HG03045 (cell line): ENCODE measurements around the gene IFT25.
"Not testable (repeated sequence)": the region's sequence is repeated elsewhere in the genome, so short reads cannot be mapped to it uniquely, and the experiment has no call there.

Experiments used
- ATAC-seq: cut with Tn5 transposase; IDR thresholded peaks from one replicate; pipeline ENCODE4 v1.9.1; 2021; ENCODE audit warnings: mild to moderate bottlenecking, moderate library complexity; ENCODE audit not compliant: unreplicated experiment

The IFT25 gene

DNA sequence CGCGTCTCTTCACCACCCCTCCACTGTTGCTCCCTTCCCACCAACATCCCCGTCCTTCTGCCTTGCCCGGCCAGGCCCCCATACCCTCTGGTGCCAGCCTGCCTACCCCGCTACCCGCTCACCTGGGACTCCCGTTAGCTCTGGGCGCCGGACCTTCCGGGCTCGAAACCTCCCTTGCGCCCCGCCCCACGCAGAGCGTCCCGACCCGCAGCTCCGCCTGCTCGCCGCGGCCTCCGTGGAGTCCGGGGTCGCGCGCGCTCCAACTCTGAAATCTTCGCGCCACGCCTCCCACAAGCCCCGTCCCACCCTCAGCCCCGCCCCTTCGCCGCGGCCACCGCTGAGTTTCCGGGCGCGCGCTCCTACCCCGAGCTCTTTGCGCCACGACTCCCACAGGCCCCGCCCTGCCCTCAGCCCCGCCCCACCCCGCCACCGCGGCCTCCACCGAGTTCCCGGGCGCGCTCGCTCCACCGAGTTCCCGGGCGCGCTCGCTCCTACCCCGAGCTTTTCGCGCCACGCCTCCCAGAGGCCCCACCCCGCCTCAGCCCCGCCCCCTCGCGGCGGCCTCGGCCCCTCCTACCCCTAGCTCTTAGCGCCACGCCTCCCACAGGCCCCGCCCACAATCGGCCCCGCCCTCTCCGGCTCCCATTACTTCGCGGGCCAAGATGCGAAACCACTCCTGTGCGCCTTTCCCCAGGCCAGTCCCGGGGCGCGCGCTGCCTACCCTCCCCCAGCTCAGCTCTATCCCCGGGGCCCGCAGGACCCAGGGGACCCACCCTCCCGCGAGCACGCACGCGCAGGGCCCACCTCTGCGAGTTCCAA, at the start of gene IFT25:
IFT25 (minus strand) TSS at position 267 of the 819 bp plus-strand sequence. CDS start 5,617 bp downstream, outside the sequence.
- ATAC-seq = peak; percentile 67

DNA sequence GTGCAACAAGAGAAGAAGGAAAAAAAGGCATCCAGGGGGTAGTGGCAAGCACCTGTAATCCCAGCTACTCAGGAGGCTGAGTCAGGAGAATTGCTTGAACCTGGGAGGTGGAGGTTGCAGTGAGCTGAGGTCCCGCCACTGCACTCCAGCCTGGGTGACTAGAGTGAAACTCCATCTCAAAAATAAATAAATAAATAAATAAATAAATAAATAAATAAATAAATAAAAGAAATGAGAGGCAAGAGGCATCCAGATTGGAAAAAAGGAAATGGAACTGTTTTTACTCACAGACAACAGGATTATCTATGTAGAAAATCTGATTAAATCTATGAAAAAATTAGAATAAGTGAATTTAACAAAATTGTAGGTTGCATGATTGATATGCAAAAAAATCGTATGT, 49.0 kb upstream of the IFT25 start:
- not testable (repeated sequence) for ATAC-seq

DNA sequence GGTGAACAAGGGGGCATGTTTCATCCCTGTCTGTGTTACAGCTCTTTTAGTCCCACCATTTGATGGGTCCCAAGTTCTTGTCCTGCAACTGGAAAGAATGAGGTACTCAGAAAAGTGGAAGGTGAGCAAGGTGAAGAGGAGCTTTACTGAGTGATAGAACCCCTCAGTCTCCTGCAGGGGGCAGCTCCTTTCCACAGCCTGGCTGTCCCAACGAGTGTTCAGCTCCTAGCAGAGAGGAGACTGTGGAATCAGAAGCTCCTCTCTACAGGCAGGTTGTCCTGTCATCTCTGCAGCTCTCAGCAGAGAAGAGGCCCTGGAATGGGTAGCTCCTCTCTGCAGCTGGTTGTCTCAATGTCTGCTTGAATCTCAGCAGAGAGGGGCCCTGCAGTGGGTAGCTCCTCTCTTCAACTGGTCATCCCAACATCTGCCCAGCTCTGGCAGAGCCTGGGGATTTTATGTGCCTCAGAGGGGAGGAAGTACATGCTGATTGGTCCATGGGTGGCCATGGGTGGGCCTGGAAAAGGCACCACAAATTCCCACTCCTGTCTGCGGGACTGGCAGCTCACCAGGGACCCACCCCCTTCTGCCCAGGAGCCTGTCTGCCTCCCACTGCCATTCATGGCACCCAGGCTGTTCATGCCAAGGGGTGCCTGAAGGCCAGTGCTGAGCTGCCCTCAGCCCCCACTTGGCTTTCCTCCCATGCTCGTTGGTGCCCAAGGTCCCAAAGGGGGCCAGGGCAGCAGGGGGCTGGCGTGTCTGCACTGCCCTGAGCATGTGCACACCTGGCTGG, 46.8 kb upstream of the IFT25 start:
- no peak for ATAC-seq

DNA sequence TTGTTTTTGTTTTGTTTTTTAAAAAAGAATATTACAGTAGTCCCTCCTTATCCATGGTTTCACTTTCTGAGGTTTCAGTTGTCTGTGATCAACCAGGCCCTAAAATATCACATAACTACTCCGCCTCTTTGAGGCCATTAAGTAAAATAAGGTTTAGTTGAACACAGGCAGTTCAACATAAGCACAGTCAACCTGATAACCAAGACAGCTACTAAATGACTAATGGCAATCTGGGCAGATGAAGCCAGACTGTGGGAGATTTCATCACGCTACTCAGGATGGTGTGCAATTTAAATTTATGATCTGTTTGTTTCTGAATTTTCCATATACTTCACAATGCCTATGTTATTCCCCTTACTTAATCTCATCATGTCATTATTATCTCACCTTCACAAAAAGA, 42.4 kb upstream of the IFT25 start:
- no peak for ATAC-seq

DNA sequence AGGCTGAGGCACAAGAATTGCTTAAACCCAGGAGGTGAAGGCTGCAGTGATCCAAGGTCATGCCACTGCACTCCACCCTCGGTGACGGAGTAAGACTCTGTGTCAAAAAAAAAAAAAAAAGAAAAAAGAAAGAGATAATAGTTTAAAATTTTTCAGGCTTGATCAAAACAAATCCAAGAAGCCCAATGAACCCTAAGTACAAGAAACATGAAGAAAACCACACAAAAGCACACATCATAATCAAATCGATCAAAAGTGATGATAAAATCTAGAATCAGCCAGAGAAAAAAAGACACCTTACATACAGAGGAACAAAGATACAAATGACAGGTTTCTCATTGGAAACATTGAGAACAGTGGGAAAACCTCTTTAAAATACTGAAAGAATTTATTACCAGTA, 41.0 kb upstream of the IFT25 start:
- ATAC-seq = no peak

DNA sequence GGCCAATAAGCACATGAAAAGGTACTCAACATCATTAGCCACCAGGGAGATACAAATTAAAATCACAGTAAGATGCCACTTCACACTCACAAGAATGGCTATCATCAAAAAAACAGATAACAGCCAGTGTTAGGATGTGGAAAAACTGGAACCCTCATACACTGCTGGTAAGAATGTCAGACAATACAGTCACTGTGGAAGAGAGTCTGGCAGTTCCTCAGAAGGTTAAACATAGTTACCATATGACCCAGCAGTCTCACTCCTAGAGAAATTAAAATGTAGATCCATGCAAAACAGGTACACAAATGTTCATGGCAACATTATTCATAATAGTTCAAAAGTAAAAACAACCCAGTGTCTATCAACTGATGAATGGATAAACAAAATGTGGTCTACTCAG, 39.2 kb upstream of the IFT25 start:
- no peak for ATAC-seq

DNA sequence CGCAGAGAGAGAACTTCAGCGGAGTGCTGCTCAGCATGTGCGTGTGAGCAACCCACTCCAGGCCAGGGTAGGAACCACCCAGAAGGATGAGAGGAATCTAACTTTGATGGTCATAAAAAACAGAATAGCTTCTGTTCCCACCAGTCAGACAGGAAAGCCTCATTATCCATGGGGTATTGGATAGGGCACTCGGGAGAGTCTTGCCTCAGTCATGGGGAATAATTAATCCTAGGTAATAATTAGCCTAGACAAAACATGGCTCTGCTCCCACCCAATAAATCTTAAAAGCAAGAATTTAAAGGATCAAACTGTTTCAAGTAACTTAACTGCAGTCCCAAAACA, 37.2 kb upstream of the IFT25 start:
- no peak for ATAC-seq

DNA sequence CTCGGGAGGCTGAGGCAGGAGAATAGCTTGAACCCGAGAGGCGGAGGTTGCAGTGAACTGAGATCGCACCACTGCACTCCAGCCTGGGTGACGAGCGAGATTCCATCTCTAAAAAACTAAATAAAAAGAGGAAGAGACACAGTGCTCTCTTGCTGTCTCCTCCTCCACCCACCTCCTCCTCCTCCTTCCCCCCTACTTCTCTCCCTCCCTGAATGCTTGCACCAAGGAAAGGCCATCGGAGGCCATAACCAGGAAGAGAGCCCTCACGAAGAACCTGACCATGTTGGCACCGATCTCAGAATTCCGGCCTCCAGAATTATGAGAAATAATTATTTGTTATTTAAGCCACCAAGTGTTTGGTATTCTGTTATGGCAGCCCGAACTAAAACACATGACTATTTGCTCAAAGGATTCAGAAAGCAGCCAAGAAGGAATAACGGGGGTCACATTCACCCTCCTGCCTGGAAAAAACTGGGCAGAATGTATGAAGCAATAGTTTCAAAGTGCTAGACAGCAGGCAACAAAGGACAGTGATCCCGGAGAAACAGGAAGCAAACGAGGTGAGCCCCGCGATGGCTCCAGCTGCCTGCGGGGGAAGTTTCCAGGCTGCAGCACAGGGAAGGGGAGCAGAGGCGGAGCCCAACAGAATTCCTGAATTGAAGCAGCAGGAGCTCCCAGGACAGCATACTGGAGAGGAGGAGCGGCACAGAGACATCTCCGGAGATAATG, 36.7 kb upstream of the IFT25 start:
- no peak for ATAC-seq

DNA sequence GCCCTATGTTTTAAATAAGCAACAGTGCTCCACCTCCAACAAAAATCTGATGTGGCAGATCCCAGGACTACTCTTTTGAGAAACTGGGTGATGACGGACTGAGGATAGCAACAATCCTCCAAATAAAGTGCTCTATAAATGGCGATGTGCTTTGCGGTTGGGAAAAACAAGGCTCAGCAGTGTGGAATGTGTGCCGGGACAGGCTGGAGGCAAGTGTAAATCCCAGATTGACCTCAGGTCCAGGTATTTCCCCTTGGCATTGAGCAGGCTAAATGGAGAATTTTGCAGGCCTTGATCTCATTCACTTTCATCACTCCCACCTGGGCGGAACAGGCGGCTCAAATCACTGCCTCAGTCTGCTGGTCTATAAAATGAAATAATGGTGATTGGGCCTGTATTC, 35.7 kb upstream of the IFT25 start:
- ATAC-seq = no peak

DNA sequence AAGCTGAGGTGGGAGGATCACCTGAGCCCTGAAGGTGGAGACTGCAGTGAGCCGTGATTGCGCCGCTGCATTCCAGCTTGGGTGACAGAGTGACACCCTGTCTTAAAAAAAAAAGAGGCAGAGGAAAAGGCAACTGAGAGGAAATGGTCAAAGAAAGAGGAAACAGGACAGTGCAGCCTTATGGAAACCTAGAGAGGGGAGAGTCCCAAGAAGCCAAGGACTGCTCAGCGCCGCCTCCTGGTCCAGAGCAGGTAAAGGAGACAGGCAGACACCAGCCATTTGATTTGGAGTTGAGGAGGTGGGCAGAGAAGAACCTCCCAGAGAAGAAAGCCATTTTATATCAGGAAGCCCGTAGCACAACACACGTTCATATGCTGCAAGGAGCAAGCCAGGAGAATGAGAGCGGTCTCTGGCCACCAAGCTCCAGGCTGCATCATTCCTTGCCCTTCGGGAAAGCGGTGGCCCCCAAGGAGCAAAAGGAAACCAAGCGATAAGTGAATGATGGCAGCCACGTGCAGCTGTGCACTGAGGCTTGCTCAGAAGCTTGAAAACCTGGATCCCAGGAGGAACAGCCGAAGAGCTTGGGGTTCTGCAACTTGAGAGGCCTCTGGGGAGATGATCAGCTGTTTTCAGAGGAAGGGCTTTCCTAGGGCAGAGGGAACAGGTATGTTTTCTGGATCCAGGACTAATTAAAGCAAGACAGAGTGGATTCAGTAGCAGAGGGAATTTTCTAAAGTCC, 34.4 kb upstream of the IFT25 start:
- no peak for ATAC-seq

DNA sequence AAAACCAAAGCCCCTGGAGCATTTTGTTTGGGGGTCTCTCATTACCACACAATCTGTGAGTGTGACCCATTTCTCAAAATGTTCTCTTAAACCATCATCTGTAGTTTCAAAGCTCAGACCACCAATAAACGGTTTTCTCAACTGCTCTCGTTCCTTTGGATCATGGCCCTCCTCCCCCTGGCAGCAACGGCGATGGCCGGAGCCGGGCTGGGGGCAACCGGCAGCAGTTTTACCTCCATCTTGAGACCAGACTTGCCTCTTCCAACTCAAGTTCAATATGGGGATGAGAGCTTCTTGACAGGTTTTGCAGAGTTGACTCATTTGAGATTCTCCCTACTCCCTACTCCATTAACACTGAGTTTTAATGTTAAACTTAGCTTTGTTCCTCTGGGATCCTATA, 30.4 kb upstream of the IFT25 start:
- ATAC-seq = no peak

DNA sequence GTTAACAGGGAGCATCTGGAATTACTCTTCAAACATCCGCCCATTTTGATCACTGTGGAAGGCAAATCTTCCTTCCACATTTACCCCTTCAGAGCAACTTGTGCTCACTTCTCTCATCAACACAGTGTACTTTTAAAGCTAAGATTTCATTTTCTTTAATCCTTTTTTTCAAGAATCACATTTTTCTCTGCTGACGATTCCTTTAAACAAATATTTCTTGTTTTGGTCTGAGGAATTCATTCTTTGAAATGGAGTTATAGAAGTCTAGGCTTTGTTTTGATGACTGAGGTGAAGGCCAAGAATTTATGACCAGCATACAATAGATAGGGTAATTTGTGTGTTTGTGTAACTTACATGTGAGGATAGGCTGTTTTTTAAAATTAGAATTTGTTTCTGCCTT, 26.2 kb upstream of the IFT25 start:
- no peak for ATAC-seq

DNA sequence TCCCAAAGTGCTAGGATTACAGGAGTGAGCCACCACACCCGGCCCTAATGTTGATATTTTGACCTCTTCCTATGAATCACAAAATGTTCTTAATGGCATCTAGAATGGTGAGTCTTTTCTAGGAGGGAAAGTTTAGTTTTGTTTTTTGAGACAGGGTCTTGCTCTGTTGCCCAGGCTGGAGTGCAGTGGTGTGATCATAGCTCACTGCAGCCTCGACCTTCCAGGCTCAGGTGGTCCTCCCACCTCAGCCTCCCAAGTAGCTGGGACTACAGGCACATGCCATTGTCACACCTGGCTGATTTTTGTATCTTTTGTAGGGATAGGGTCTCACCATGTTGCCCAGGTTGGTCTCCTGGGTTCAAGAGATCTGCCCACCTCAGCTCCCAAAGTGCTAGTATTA, 23.8 kb upstream of the IFT25 start:
- ATAC-seq = not testable (repeated sequence)

DNA sequence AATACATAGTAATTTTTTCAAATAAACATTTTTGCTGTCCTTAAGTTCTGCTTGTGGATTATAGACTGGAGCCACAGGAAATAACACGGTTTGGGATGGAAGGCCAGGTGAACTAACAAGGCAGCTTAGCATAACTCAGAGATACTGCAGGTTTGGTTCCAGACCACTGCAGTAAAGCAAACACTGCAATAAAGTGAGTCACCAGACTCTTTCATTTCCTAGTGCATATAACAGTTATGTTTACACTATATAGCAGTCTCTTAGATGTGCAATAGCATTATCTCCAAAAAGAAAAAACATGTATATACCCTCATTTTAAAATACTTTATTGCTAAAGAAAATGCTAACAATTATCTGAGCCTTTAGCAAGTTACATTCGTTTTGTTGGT, 22.6 kb upstream of the IFT25 start:
- ATAC-seq = no peak

DNA sequence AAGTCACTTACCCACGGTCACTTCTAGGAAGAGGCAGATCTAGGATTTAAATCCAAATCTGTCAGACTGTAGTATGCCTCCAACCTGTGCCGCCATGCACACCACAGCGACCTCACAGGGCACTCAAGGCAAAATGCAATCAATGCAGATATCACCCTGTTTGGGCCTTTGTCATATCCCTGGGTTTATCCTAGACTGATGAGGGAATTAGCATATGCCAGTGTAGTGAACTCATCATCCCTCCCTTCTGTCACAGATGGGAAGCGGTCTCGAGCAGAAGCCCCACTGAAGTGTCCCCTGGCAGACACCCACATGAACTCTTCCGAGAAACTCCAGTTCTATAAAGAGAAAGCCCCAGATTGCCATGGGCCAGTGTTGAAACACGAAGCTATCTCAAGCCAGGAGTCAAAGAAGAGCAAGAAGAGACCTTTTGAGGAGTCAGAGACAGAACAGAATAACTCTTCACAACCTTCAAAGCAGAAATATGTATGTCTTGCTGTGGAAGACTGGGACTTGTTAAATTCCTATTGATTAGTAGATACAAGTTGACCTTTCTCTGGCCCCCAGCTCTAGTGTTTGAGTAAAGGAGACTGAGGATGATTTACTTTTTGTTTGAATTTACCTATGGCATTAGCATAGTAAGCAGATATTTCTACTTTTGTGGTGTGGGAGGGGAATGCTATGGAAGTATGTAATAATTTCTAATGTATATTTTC, 22.1 kb upstream of the IFT25 start:
- no peak for ATAC-seq

DNA sequence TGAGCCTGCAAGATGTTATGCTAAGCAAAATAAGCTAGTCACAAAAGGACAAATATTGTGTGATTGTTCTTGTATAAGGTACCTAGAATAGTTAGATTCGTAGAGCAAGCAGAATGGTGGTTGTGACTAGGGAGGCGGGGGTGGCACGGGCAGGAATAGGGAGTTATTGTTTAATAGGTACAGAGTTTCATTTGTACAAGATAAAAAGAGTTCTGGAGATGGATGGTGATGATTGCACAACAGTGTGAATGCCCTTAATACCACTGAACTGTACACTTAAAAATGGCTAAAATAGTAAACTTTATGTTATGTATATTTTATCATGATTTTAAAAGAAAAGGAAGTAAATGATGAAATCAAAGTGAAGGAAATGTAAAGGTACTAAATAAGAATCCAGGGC, 21.3 kb upstream of the IFT25 start:
- ATAC-seq = no peak

DNA sequence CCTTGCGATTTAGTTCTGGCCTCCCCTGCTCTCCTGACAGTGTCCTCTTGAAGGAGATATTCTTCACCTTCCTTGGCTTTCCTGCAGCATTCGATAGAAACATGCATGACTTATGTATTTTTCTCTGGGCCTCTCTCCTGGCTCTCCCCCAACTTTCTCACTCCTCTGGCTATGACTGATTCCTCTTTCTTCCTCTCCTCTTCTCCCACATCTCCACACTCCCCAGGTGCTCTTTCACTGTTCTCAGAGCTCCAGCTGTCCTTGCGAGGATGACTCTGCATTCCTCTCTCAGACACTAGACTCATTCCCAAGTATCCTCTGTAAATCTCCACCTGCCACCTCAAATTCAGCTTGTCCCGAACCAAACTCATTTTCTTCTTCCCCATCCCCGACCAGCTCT, 18.6 kb upstream of the IFT25 start:
- ATAC-seq = no peak

DNA sequence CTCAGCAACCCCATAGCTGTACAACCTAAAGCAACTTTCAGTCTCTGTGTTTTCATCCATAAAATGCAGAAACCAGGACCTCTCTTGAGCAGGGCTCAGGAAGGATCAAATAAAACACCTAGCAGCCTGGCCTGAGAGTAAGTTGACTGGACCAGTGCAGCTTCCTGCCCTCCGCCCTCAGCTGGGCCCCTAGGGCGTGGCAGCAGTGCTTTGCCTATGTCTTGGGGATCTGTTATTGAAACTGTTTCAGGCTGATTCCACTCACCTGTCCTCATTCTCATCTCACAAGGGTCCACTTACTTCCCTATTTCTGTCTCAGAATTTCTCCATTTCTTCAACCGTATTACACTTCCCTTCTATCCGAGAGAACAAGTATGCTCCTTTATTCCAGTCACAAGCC, 18.0 kb upstream of the IFT25 start:
- ATAC-seq = no peak

DNA sequence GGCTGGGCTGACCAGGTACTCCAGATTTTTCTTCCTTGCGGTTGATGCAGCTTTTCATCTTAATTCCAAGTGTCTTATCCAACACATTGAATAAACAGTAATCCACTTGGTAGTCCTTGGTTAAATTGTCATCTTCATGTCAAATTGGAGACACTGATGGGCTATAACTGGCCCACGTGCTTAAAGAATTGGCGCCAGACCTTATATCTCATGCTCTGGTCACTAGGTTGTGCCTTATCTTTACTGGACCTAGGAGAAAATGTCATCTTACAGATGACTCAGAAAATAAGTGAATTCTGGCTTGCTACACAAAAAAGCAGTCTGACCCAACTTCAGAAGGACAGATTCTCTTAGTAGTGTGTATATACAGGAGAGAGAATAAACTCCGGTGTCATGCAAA, 16.9 kb upstream of the IFT25 start:
- no peak for ATAC-seq

DNA sequence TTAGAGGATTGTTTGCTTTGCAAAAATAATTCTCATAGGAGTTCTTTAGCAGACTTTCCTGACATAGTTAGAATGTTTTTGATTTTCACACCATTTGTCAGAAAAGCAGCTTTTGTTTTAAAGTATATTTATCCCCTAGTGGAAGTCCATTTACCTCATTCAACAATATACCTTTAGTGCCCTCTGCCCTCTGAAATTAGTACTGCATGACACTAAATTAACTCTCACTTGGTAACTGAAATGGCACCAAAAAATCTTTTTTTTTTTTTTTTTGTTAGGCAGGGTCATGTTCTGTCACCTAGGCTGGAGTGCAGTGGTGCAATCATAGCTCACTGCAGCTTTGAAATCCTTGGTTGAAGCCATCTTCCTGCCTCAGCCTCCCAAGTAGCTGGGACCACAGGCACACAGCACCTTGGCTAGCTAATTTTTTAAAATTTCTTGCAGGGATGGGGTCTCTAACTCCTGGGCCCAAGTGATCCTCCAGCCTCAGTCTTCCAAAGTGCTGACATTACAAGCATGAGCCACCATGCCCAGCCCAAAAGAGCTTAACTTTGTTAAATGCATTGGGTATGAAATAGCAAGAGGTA, 14.3 kb upstream of the IFT25 start:
- ATAC-seq = no peak
